Pancreas (tissue), 10 donors: ENCODE results near the gene GPRC5B. TPM values are rescaled to one million over a fixed set of nuclear protein-coding genes. Genes with fewer than 3 reads are reported as not detected.

Experiments used
- ATAC-seq, 4 donors: fragments of 200-7000 bp; cut with Tn5 transposase; one replicate each; pipeline versions ENCODE4 v1.8.0 to v1.9.1; 2020; ENCODE audit warnings: mild to moderate bottlenecking in 4 of 4, moderate library complexity in 4 of 4
- DNase-seq, 6 donors: peaks; one replicate each; pipeline ENCODE4 v3.0.0-alpha.2; 2020
- FAIRE-seq: peaks from 2 replicates; lab custom pipeline; 2012; peaks lifted over from hg19 to GRCh38; lab: Jason Lieb, UNC
- H3K27ac ChIP-seq, 4 donors: fragments of 200-600 bp; sonication (generic); 1 replicate in 3 of 4; 2 replicates in 1 of 4; pipeline versions ENCODE4 v1.5.0 to v1.8.0; 2020
- H3K27me3 ChIP-seq, 4 donors: fragments of 200-600 bp; one replicate each; pipeline ENCODE4 v1.8.0; 2021
- H3K36me3 ChIP-seq, 3 donors: fragments of 200-600 bp; sonication (generic) in 1 of 3; one replicate each; pipeline versions ENCODE4 v1.5.0 to v1.8.0; 2020 to 2021
- H3K4me1 ChIP-seq, 3 donors: fragments of 200-600 bp; one replicate each; pipeline ENCODE4 v1.8.0; 2021
- H3K4me3 ChIP-seq, 4 donors: fragments of 200-600 bp; sonication (generic) in 2 of 4; one replicate each; pipeline versions ENCODE4 v1.5.0 to v1.8.0; 2020 to 2021
- H3K9me3 ChIP-seq, 4 donors: fragments of 200-600 bp; one replicate each; pipeline ENCODE4 v1.8.0; 2021
- WGBS, 2 donors: extraction: QIAGEN DNeasy Blood & Tissue Kit; methylation state at CpG; one replicate each; pipeline ENCODE4 v1.1.7; 2013; 5-methylcytosine and 5-hydroxymethylcytosine counted together
- intact Hi-C, 3 donors: fragments of 100-400 bp; cut with DNase I; formaldehyde crosslinking; loops; one replicate each; pipeline versions ENCODE4 v1.11.1 to v1.14.2; 2022
- polyA plus RNA-seq, 2 donors: library from polyadenylated mRNA; stranded (reverse); fragments of 200-250 nt; gene quantifications; one replicate each; pipeline ENCODE4 v1.2.3, GENCODE V29; 2013
- total RNA-seq, 6 donors: library from RNA; stranded (reverse); fragmentation: NEBNext Ultra II Directional in 4 of 6; extraction: Animal tissue kit (Norgen Biotek cat#: 25700) in 4 of 6; gene quantifications; one replicate each; pipeline versions ENCODE4 v1.2.1 to v1.2.4, GENCODE V29; 2021 to 2023
- TF ChIP-seq, protein P1 (sequence below), 4 donors: fragments of 200-600 bp; sonication (generic) in 3 of 4; IDR thresholded peaks; one replicate each; pipeline versions ENCODE4 v1.5.0 to v1.8.0; 2021; ENCODE audit warnings: antibody characterized with exemption in 4 of 4
- donor health status: healthy with polysubstance abuse.
- donor health status: DM: no; HTN: no; CAD: no; lungs with moderate emphysema.
- donor health status: DM: no; HTN: no; CAD: no.
- donor health status: control.
- donor health status: control.
- donor health status: Bipolar disorder and iron deficiency.
- donor health status: DM: yes; HTN: yes; CAD: no.
- donor health status: DM: no; HTN: no; CAD: no.
- donor health status: DM: no; HTN: no; CAD: no.
- donor health status: DM: yes; HTN: yes; CAD: no.

GPRC5B gene
- total and polyA plus RNA-seq, 8 donors, result 20.0 to 95.5 (median 27.4) TPM

DNA sequence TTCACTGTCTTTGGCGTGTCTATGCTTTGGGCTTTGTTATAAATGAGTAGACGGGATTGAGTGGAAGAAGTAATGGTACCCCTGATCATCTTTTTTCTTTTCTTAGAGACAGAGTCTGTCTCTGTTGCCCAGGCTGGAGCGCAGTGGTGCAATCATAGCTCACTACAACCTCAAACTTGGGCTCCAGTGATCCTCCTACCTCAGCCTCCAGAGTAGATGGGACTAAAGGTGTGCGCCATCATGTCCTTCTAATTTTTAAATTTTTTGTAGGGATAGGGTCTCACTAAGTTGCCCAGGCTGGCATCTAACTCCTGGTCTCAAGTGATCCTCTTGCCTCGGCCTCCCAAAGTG, 14.9 kb upstream of the GPRC5B start:
- TF ChIP-seq, protein P1, sequence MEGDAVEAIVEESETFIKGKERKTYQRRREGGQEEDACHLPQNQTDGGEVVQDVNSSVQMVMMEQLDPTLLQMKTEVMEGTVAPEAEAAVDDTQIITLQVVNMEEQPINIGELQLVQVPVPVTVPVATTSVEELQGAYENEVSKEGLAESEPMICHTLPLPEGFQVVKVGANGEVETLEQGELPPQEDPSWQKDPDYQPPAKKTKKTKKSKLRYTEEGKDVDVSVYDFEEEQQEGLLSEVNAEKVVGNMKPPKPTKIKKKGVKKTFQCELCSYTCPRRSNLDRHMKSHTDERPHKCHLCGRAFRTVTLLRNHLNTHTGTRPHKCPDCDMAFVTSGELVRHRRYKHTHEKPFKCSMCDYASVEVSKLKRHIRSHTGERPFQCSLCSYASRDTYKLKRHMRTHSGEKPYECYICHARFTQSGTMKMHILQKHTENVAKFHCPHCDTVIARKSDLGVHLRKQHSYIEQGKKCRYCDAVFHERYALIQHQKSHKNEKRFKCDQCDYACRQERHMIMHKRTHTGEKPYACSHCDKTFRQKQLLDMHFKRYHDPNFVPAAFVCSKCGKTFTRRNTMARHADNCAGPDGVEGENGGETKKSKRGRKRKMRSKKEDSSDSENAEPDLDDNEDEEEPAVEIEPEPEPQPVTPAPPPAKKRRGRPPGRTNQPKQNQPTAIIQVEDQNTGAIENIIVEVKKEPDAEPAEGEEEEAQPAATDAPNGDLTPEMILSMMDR (IDR thresholded peaks at IDR 0.05), result no peak
- ATAC-seq (peak in 1 of 4 donors; percentile 11), FAIRE-seq (no peak), DNase-seq (no peak)
- intact Hi-C loops, result loop anchor here in 1 of 3 donors (5.0 kb wide), 1 partner anchor 312 kb away; no protein-coding TSS in a partner anchor
- no peaks in the 10 kb centered on the region for H3K27me3 ChIP-seq
- H3K36me3 ChIP-seq, result no peaks in the 10 kb centered on the region
- 46 to 49% methylated on average over 5 of the region's 5 CpGs for WGBS, 2 donors
- H3K27ac ChIP-seq, result no peak overlapping the region
- no peak overlapping the region for H3K4me3 ChIP-seq
- no peaks in the 10 kb centered on the region for H3K4me1 ChIP-seq
- H3K9me3 ChIP-seq, result no peaks in the 10 kb centered on the region

DNA sequence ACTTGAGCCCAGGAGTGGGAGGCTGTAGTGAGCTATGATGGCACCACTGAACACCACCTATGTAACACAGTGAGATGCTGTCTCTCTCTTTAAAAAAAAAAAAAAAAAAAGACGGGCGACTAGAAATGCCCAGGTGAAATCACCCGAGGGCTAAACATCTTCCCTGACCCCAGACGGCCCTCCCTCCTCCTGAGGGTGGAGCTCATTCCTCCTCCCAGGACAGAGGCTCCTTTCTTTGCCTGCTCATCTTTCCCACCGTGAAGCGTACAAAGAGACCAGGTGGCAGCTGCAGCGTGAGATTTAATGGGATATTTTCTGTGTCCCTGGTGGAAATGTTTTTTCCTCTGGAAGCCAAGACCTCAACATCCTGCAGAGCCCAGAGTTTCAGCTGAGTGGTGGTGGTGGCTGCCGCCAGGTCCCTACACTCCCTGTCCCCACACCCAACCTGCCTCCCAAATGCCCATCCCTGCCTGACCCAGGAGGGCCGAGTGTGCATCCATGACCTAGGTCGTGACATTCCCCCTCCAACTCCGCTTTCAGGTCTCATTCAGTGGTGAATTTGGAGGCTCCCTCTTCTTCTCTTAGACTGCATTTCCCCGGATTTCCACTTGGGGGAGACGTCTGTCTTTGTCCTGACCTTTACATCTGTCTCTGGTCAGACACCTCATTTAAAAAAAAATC, 14.4 kb upstream of the GPRC5B start:
- 10 to 11% methylated on average over 13 of the region's 13 CpGs for WGBS, 2 donors
- no peak for FAIRE-seq
- peak in 3 of 6 donors; percentile 26 to 61 (median 32) for DNase-seq
- no peaks in the 10 kb centered on the region for H3K9me3 ChIP-seq
- TF ChIP-seq, protein P1 (IDR thresholded peaks at IDR 0.05), result peak; percentile 45 to 69 (median 58)
- no peaks in the 10 kb centered on the region for H3K4me1 ChIP-seq
- ATAC-seq, result peak; percentile 64 to 87 (median 80)
- H3K4me3 ChIP-seq, result no peak overlapping the region
- H3K27ac ChIP-seq, result no peak overlapping the region
- H3K27me3 ChIP-seq, result no peaks in the 10 kb centered on the region
- intact Hi-C loops, result loop anchor here in 1 of 3 donors (5.0 kb wide), 1 partner anchor 312 kb away; no protein-coding TSS in a partner anchor
- H3K36me3 ChIP-seq, result no peaks in the 10 kb centered on the region

DNA sequence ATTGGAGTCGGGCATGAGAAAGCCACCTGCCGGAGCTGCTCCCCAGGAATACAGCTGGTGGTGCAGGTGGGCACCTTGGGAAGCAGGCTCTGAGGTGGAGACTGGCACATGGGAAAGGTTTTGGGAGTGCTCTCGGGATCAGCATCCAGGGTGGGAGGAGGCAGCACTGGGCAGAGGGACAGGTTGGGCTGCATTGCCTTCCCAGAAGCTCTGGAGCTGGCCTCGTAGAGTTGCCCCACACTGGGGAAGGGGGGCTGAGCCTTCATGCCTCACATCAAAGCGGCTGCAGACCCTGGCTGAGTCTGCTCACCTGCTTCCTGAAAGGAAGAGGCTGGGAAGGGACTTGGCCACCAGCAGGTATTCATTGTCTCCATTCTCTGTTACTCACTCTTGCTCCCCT, 13.5 kb upstream of the GPRC5B start:
- intact Hi-C loops, result loop anchor here in 1 of 3 donors (5.0 kb wide), 1 partner anchor 311 kb away; no protein-coding TSS in a partner anchor
- no peak overlapping the region for H3K27ac ChIP-seq
- H3K4me1 ChIP-seq, result no peaks in the 10 kb centered on the region
- ATAC-seq (no peak), FAIRE-seq (no peak), DNase-seq (no peak)
- no peak overlapping the region for H3K4me3 ChIP-seq
- TF ChIP-seq, protein P1 (IDR thresholded peaks at IDR 0.05), result no peak
- 71 to 81% methylated on average over 4 to 5 of the region's 5 CpGs for WGBS, 2 donors
- no peaks in the 10 kb centered on the region for H3K36me3 ChIP-seq
- H3K27me3 ChIP-seq, result no peaks in the 10 kb centered on the region
- no peaks in the 10 kb centered on the region for H3K9me3 ChIP-seq

DNA sequence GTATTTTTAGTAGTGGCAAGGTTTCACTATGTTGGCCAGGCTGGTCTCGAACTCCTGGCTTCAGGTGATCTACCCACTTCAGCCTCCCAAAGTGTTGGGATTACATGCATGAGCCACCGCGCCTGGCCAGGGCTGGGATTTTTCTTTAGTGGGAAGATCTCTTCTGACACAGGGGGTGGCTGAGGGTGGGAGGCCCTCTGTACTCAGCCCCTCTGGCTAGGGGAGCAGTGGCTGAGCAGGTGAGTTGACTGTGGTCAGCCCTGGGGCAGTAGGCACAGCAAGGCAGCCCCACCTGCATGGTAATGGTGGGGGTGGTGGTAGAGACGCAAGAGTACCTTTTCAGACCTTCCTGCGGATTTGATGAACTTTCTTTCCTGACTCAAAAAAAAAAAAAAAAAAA, 12.3 kb upstream of the GPRC5B start:
- ATAC-seq (no peak), FAIRE-seq (no peak), DNase-seq (no peak)
- no peaks in the 10 kb centered on the region for H3K9me3 ChIP-seq
- H3K36me3 ChIP-seq, result no peaks in the 10 kb centered on the region
- intact Hi-C loops, result loop anchor here in 1 of 3 donors (5.0 kb wide), 1 partner anchor 310 kb away; no protein-coding TSS in a partner anchor
- no peak overlapping the region for H3K27ac ChIP-seq
- 81 to 82% methylated on average over 5 of the region's 5 CpGs for WGBS, 2 donors
- H3K27me3 ChIP-seq, result no peaks in the 10 kb centered on the region
- no peaks in the 10 kb centered on the region for H3K4me1 ChIP-seq
- no peak overlapping the region for H3K4me3 ChIP-seq
- TF ChIP-seq, protein P1 (IDR thresholded peaks at IDR 0.05), result no peak

DNA sequence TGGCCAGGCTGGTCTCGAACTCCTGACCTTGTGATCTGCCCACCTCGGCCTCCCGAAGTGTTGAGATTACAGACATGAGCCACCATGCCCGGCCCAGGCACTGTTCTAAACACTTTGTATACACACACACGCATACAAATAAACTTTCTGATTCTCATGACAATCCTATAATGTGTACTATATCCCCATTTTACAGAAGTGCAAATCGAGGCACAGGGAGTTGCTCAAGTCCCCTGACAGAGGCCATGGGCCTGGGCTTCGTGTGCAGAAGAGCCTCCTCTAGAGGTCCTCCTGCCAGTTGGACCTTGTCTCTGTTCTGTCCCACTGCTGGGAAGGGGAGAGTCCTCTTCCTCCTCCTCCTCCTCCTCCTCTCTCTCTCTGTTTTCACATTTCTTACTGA, 9.9 kb upstream of the GPRC5B start:
- Histone ChIP-seq H3K36me3 (no peaks in the 10 kb centered on the region), H3K27ac (no peak overlapping the region), H3K4me3 (no peak overlapping the region), H3K4me1 (no peaks in the 10 kb centered on the region), H3K27me3 (no peaks in the 10 kb centered on the region), H3K9me3 (no peaks in the 10 kb centered on the region)
- TF ChIP-seq, protein P1 (IDR thresholded peaks at IDR 0.05), result no peak
- ATAC-seq, result no peak
- no peak for DNase-seq
- 71 to 86% methylated on average over 7 of the region's 7 CpGs for WGBS, 2 donors
- no peak for FAIRE-seq
- intact Hi-C loops, result no loop called here
